HCT116 (cell line): ENCODE results near the gene LACRT.

Source experiments
- CEBPB ChIP-seq: IDR thresholded peaks from 2 replicates; pipeline ENCODE4 v1.6.1; 2012; ENCODE audit warnings: low read depth
- EGR1 ChIP-seq: IDR thresholded peaks from 2 replicates; pipeline ENCODE4 v1.6.1; 2012; ENCODE audit warnings: low read depth
- EZH2 ChIP-seq: fragments of 200-600 bp; sonication (generic); IDR thresholded peaks from 2 replicates; pipeline ENCODE4 v1.6.1; 2017; ENCODE audit warnings: antibody characterized with exemption, mixed run types
- FOSL1 ChIP-seq: IDR thresholded peaks from 2 replicates; pipeline ENCODE4 v1.6.1; 2012; ENCODE audit warnings: low read depth
- POLR2A ChIP-seq: IDR thresholded peaks from 2 replicates; pipeline ENCODE4 v1.7.0; 2011; ENCODE audit warnings: borderline replicate concordance; ENCODE audit not compliant: insufficient read depth, insufficient read length; ENCODE audit errors: extremely low read depth
- POLR2AphosphoS5 ChIP-seq: IDR thresholded peaks from 2 replicates; pipeline ENCODE4 v1.6.1; 2011; ENCODE audit warnings: mild to moderate bottlenecking, low read depth, low read length, moderate library complexity
- TF ChIP-seq, protein P1 (sequence below), 3 experiments: fragments of 200-600 bp in 1 of 3; sonication (generic) in 1 of 3; IDR thresholded peaks in 2 of 3; conservative IDR thresholded peaks in 1 of 3; 2 replicates each; pipeline ENCODE4 v1.5.1; 2012 to 2017; ENCODE audit warnings: low read depth in 2 of 3, low read length in 2 of 3, antibody characterized with exemption in 1 of 3, borderline replicate concordance in 1 of 3, control low read depth in 1 of 3, mild to moderate bottlenecking in 1 of 3, mixed read lengths in 1 of 3, mixed run types in 1 of 3, moderate library complexity in 1 of 3; ENCODE audit not compliant: insufficient read depth in 1 of 3
- TF ChIP-seq, protein P2 (sequence below): IDR thresholded peaks from 2 replicates; pipeline ENCODE4 v1.6.1; 2012; ENCODE audit warnings: low read depth

GRCh38 chr12:54660320-54660962 is 25.7 kb upstream of the LACRT start:
- TF ChIP-seq CEBPB, result no peak
- no peak for TF ChIP-seq EGR1
- TF ChIP-seq, protein P1, sequence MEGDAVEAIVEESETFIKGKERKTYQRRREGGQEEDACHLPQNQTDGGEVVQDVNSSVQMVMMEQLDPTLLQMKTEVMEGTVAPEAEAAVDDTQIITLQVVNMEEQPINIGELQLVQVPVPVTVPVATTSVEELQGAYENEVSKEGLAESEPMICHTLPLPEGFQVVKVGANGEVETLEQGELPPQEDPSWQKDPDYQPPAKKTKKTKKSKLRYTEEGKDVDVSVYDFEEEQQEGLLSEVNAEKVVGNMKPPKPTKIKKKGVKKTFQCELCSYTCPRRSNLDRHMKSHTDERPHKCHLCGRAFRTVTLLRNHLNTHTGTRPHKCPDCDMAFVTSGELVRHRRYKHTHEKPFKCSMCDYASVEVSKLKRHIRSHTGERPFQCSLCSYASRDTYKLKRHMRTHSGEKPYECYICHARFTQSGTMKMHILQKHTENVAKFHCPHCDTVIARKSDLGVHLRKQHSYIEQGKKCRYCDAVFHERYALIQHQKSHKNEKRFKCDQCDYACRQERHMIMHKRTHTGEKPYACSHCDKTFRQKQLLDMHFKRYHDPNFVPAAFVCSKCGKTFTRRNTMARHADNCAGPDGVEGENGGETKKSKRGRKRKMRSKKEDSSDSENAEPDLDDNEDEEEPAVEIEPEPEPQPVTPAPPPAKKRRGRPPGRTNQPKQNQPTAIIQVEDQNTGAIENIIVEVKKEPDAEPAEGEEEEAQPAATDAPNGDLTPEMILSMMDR (IDR thresholded peaks at IDR 0.05 in 2 of 3, conservative IDR thresholded peaks at IDR 0.05 in 1 of 3; ENCODE audit: borderline replicate concordance in 1 of 3, insufficient read depth in 1 of 3, low read depth in 2 of 3, low read length in 2 of 3), result no peak
- no peak for TF ChIP-seq EZH2
- TF ChIP-seq POLR2AphosphoS5, result no peak
- TF ChIP-seq, protein P2, sequence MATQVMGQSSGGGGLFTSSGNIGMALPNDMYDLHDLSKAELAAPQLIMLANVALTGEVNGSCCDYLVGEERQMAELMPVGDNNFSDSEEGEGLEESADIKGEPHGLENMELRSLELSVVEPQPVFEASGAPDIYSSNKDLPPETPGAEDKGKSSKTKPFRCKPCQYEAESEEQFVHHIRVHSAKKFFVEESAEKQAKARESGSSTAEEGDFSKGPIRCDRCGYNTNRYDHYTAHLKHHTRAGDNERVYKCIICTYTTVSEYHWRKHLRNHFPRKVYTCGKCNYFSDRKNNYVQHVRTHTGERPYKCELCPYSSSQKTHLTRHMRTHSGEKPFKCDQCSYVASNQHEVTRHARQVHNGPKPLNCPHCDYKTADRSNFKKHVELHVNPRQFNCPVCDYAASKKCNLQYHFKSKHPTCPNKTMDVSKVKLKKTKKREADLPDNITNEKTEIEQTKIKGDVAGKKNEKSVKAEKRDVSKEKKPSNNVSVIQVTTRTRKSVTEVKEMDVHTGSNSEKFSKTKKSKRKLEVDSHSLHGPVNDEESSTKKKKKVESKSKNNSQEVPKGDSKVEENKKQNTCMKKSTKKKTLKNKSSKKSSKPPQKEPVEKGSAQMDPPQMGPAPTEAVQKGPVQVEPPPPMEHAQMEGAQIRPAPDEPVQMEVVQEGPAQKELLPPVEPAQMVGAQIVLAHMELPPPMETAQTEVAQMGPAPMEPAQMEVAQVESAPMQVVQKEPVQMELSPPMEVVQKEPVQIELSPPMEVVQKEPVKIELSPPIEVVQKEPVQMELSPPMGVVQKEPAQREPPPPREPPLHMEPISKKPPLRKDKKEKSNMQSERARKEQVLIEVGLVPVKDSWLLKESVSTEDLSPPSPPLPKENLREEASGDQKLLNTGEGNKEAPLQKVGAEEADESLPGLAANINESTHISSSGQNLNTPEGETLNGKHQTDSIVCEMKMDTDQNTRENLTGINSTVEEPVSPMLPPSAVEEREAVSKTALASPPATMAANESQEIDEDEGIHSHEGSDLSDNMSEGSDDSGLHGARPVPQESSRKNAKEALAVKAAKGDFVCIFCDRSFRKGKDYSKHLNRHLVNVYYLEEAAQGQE, result no peak
- no peak for TF ChIP-seq FOSL1
- TF ChIP-seq POLR2A, result no peak
